ENCODE data around the gene COPA. TPM values are rescaled to one million over a fixed set of nuclear protein-coding genes. Genes with fewer than 3 reads are reported as not detected.

COPA gene
- total RNA-seq, 4 donors from 2014 or later, result 74.9 to 99.8 (median 91.3) TPM

DNA sequence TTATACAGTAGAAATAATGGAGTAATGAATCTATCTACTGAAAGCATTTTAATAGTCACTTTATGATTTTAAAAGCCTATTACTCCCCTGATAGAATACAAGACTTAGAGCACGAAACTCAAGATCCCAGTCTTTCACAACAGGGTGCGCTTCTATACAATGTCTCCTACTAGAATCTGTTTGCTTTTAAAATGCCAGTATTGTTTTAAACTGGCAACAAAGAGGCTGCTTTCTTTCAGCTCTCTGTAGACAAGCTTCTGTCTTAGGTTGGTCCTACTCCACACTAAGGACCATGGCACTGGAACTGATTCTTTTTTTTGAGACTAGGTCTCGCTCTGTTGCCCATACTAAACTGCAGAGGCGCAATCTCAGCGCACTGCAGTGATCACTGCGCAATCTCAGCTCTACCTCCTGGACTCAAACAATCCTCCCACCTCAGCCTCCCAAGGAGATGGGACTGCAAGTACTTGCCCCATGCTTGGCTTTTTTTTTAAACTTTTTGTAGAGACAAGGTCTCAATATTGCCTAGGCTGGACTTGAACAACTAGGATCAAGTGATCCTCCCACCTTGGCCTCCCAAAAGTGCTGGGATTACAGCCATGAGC lies 85.5 kb downstream of the COPA start:
- TF ChIP-seq, protein P1, sequence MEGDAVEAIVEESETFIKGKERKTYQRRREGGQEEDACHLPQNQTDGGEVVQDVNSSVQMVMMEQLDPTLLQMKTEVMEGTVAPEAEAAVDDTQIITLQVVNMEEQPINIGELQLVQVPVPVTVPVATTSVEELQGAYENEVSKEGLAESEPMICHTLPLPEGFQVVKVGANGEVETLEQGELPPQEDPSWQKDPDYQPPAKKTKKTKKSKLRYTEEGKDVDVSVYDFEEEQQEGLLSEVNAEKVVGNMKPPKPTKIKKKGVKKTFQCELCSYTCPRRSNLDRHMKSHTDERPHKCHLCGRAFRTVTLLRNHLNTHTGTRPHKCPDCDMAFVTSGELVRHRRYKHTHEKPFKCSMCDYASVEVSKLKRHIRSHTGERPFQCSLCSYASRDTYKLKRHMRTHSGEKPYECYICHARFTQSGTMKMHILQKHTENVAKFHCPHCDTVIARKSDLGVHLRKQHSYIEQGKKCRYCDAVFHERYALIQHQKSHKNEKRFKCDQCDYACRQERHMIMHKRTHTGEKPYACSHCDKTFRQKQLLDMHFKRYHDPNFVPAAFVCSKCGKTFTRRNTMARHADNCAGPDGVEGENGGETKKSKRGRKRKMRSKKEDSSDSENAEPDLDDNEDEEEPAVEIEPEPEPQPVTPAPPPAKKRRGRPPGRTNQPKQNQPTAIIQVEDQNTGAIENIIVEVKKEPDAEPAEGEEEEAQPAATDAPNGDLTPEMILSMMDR (IDR thresholded peaks at IDR 0.05), result no peak
- TF ChIP-seq POLR2A (IDR thresholded peaks at IDR 0.05), result no peak
- intact Hi-C loops (cut with DNase I), result loop anchor here (10.0 kb wide), 1 partner anchor 163 kb away; the partner anchor contains the start of gene IGSF8
- Histone ChIP-seq H3K36me3 (peaks cover 0 to 45% (median 0%) of the 10 kb centered on the region in 3 donors), H3K27ac (no peak overlapping the region), H3K9me3 (no peaks in the 10 kb centered on the region), H3K27me3 (no peaks in the 10 kb centered on the region), H3K4me3 (no peak overlapping the region), H3K4me1 (peaks cover 11 to 57% (median 31%) of the 10 kb centered on the region in 3 donors)
- 86 to 92% methylated on average over 6 of the region's 6 CpGs for WGBS, 2 donors
- DNase-seq, result no peak

DNA sequence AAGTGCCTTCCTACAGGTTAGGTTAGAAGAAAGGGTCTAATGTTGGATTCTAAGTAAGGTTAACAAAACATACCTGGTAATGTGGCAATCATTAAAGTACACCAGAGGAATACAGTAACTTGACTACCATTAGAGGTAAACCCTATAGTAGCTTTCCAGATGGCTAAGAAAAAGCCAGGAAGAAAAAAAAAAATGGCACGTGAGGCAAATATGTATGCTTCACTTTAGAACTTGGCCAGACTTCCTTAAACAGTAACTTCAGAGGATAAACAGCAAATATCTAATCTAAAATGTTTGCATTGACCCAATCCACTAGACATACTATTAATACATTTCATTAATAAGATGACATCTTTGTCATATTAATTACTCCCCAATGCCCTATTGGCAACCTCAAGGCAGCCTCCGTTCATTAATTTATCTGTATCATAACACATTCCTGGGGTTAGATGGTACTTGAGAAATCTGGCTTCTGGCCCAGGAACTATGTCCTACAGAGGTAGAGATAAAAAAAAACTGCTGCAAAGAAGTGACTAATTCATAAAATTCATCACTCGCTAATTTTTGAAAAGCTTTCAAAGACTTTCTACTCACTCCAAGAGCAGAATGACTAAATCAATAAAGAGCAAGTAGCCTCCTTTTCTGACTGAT lies 86.5 kb downstream of the COPA start:
- intact Hi-C loops (cut with DNase I), result loop anchor here (10.0 kb wide), 1 partner anchor 162 kb away; the partner anchor contains the start of gene IGSF8
- H3K4me3 ChIP-seq, result no peak overlapping the region
- DNase-seq, result no peak
- no peaks in the 10 kb centered on the region for H3K27me3 ChIP-seq
- no peaks in the 10 kb centered on the region for H3K9me3 ChIP-seq
- TF ChIP-seq POLR2A (IDR thresholded peaks at IDR 0.05), result no peak
- TF ChIP-seq, protein P1 (IDR thresholded peaks at IDR 0.05), result no peak
- H3K27ac ChIP-seq, result no peak overlapping the region
- WGBS, 2 donors, result 25 to 26% methylated on average over 3 of the region's 3 CpGs
- H3K4me1 ChIP-seq, result peaks cover 11 to 62% (median 31%) of the 10 kb centered on the region in 3 donors
- peaks cover 0 to 45% (median 0%) of the 10 kb centered on the region in 3 donors for H3K36me3 ChIP-seq

DNA sequence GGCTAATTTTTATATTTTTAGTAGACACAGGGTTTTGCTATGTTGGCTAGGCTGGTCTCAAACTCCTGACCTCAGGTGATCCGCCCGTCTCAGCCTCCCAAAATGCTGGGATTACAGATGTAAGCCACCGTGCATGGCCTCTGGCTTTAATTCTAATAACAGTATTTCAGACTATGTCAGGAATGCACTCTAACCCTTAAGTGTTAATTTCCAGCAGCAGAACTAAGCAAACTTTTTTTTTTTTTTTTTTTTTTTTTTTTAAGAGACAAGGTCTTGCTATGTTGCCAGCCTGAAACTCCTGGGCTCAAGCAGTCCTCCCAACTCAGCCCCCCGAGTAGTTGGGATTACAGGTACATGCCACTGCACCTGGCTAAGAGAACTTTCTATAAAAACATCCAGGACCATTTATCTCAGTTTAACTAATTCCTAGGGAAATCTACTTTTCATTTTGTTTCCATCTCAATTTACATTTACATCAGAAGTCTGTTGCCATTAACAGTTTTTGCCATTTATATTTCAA lies 87.2 kb downstream of the COPA start:
- intact Hi-C loops (cut with DNase I), result loop anchor here (10.0 kb wide), 1 partner anchor 161 kb away; the partner anchor contains the start of gene IGSF8
- Histone ChIP-seq H3K27me3 (no peaks in the 10 kb centered on the region), H3K4me3 (no peak overlapping the region), H3K36me3 (peaks cover 0 to 45% (median 0%) of the 10 kb centered on the region in 3 donors), H3K4me1 (peaks cover 6 to 58% (median 26%) of the 10 kb centered on the region in 3 donors), H3K27ac (no peak overlapping the region), H3K9me3 (no peaks in the 10 kb centered on the region)
- TF ChIP-seq POLR2A (IDR thresholded peaks at IDR 0.05), result no peak
- TF ChIP-seq, protein P1 (IDR thresholded peaks at IDR 0.05), result no peak
- no peak for DNase-seq
- WGBS, 2 donors, result 68 to 87% methylated on average over 4 of the region's 4 CpGs

DNA sequence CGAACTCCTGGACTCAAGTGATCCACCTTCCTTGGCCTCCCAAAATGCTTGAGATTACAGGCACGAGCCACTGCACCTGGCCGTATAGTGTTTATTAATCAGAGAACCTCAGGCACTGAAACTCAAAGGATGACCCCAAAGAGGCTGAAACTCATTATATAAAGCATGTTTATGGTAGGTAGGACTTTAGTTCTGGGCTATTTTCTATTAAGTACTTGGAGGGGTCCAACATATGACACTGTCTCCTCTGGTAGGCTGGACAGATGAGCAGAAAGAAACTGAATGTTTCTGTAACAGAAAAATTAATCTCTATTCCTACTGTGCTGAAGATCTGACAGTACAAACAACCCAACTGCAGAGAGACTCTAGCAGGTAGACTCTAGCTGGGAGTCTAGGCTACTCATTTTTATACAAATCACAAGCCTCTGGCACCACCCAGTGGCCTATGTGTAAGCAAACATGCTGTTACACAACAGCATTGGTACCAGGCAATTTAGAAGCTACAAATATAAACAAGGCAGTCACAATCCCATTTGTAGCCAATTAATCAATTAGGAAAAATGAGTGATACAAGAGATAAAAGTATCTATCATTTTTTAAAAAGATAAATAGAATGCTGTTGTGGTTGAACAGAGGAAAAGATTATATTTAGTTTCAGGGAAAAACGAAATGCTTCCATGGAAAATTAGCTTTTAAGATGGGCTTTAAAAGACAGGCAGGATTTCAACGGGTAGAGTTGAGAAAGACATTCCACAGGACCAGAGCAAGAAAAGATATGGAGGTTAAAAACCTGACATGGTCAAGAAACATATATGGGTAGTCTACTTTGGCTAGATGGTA lies 91.1 kb downstream of the COPA start:
- intact Hi-C loops (cut with DNase I), result loop anchor here (5.0 to 10.0 kb wide), 2 partner anchors 55 to 157 kb away; partner anchors contain the start of gene IGSF8
- no peak for TF ChIP-seq POLR2A (IDR thresholded peaks at IDR 0.05)
- TF ChIP-seq, protein P1 (IDR thresholded peaks at IDR 0.05), result peak; percentile 29 to 80 (median 69)
- Histone ChIP-seq H3K36me3 (peaks cover 0 to 39% (median 0%) of the 10 kb centered on the region in 3 donors), H3K27ac (peak overlapping the region in 1 of 4 donors; percentile 20), H3K4me3 (no peak overlapping the region), H3K27me3 (no peaks in the 10 kb centered on the region), H3K4me1 (peaks cover 0 to 20% (median 4%) of the 10 kb centered on the region in 3 donors), H3K9me3 (no peaks in the 10 kb centered on the region)
- DNase-seq, result no peak
- WGBS, 2 donors, result 76 to 78% methylated on average over 5 of the region's 5 CpGs
